H1 (cell line): ENCODE measurements around the gene UNC93A. TPM values are rescaled to one million over a fixed set of nuclear protein-coding genes. Genes with fewer than 3 reads are reported as not detected.

ENCODE experiments used
- CTCF ChIA-PET: fragments of 300-600 bp; sonication (Branson Sonifier 250); formaldehyde crosslinking; loops from one replicate; lab custom pipeline; 2021; ENCODE audit not compliant: partially characterized antibody; lab: Charles Lee
- POLR2A ChIA-PET: fragments of 300-600 bp; sonication (Branson Sonifier 250); formaldehyde crosslinking; loops from one replicate; lab custom pipeline; 2021; ENCODE audit warnings: inconsistent platforms; ENCODE audit not compliant: partially characterized antibody; lab: Charles Lee
- DNase-seq, 2 experiments: peaks; one replicate each; pipeline versions ENCODE4 v3.0.0 to v3.0.0-alpha.2; 2010 to 2022; ENCODE audit warnings: low spot score in 2 of 2, low read depth in 1 of 2, mixed read lengths in 1 of 2
- FAIRE-seq: peaks from 2 replicates; lab custom pipeline; 2011; peaks lifted over from hg19 to GRCh38; lab: Jason Lieb, UNC
- H2AFZ ChIP-seq: 2 replicates; pipeline ENCODE4 v1.8.1; 2012; ENCODE audit warnings: low read length, inconsistent platforms
- H2AK5ac ChIP-seq: 2 replicates; pipeline ENCODE4 v1.6.1; 2013; ENCODE audit warnings: low read depth, low read length
- H2BK120ac ChIP-seq: replicated peaks from 2 replicates; pipeline ENCODE3; 2013; ENCODE audit warnings: low read depth, low read length, inconsistent platforms
- H2BK12ac ChIP-seq: 2 replicates; pipeline ENCODE4 v1.6.1; 2013; ENCODE audit warnings: low read depth, low read length
- H2BK15ac ChIP-seq: 2 replicates; pipeline ENCODE4 v1.6.1; 2013; ENCODE audit warnings: low read length
- H2BK20ac ChIP-seq: 2 replicates; pipeline ENCODE4 v1.6.1; 2013; ENCODE audit warnings: low read length
- H2BK5ac ChIP-seq: 2 replicates; pipeline ENCODE4 v1.6.1; 2013; ENCODE audit warnings: low read depth, low read length
- H3K14ac ChIP-seq: 2 replicates; pipeline ENCODE4 v1.6.1; 2013; ENCODE audit warnings: inconsistent platforms; ENCODE audit not compliant: insufficient read length
- H3K18ac ChIP-seq: 2 replicates; pipeline ENCODE4 v1.6.1; 2013; ENCODE audit warnings: low read length; ENCODE audit errors: extremely low read depth
- H3K23ac ChIP-seq: 2 replicates; pipeline ENCODE4 v1.6.1; 2013; ENCODE audit warnings: inconsistent platforms; ENCODE audit not compliant: insufficient read length
- H3K23me2 ChIP-seq: 2 replicates; pipeline ENCODE4 v1.6.1; 2013; ENCODE audit warnings: low read depth, low read length
- H3K27ac ChIP-seq: 2 replicates; pipeline ENCODE4 v1.6.1; 2011; ENCODE audit warnings: low read depth, low read length, inconsistent platforms
- H3K27me3 ChIP-seq, 4 experiments: replicated peaks in 1 of 4; 1 replicate in 1 of 4; 2 replicates in 3 of 4; pipeline versions ENCODE4 v1.6.1 to v1.8.1; 2011 to 2013; ENCODE audit warnings: low read length in 3 of 4, mild to moderate bottlenecking in 3 of 4, inconsistent platforms in 2 of 4, mixed read lengths in 2 of 4, moderate library complexity in 1 of 4; ENCODE audit not compliant: control insufficient read depth in 3 of 4, insufficient read depth in 3 of 4; ENCODE audit errors: extremely low read depth in 1 of 4
- H3K36me3 ChIP-seq, 4 experiments: 2 replicates each; pipeline versions ENCODE4 v1.6.1 to v1.8.1; 2011 to 2013; ENCODE audit warnings: mild to moderate bottlenecking in 4 of 4, low read length in 3 of 4, moderate library complexity in 2 of 4, control low read depth in 1 of 4, inconsistent platforms in 1 of 4; ENCODE audit not compliant: insufficient read depth in 4 of 4, control insufficient read depth in 2 of 4
- H3K4ac ChIP-seq: replicated peaks from 2 replicates; pipeline ENCODE3; 2013; ENCODE audit warnings: low read length, low read depth, mixed read lengths, inconsistent platforms; ENCODE audit not compliant: insufficient read length
- H3K4me1 ChIP-seq, 4 experiments: replicated peaks in 1 of 4; 1 replicate in 1 of 4; 2 replicates in 3 of 4; pipeline versions ENCODE4 v1.6.1 to v1.8.1; 2011 to 2013; ENCODE audit warnings: low read length in 3 of 4, inconsistent platforms in 2 of 4, mixed read lengths in 1 of 4; ENCODE audit not compliant: insufficient read depth in 4 of 4, control insufficient read depth in 3 of 4
- H3K4me2 ChIP-seq, 2 experiments: 2 replicates each; pipeline versions ENCODE4 v1.6.1 to v1.8.1; 2011 to 2013; ENCODE audit warnings: low read depth in 2 of 2, low read length in 2 of 2, control low read depth in 1 of 2, inconsistent platforms in 1 of 2, mild to moderate bottlenecking in 1 of 2; ENCODE audit not compliant: insufficient read depth in 1 of 2
- H3K4me3 ChIP-seq, 4 experiments: fragments of 200-600, 300-600 bp in 1 of 4; sonication (generic), shearing (Covaris generic), sonication (Bioruptor Twin) in 1 of 4; 2 replicates each; pipeline versions ENCODE4 v1.5.1 to v1.8.1; 2011 to 2016; ENCODE audit warnings: low read length in 4 of 4, low read depth in 3 of 4, control low read depth in 2 of 4, inconsistent platforms in 2 of 4, mild to moderate bottlenecking in 2 of 4, mixed read lengths in 1 of 4, moderate library complexity in 1 of 4; ENCODE audit not compliant: insufficient read depth in 2 of 4; ENCODE audit errors: extremely low read depth in 1 of 4
- H3K56ac ChIP-seq: replicated peaks from 2 replicates; pipeline ENCODE3; 2013; ENCODE audit warnings: low read depth, mild to moderate bottlenecking, mixed read lengths, low read length, inconsistent platforms; ENCODE audit not compliant: insufficient read length
- H3K79me1 ChIP-seq: 2 replicates; pipeline ENCODE4 v1.6.1; 2013; ENCODE audit warnings: low read depth, low read length, control low read depth
- H3K79me2 ChIP-seq, 2 experiments: 2 replicates each; pipeline versions ENCODE4 v1.6.1 to v1.8.1; 2012 to 2013; ENCODE audit warnings: low read length in 2 of 2, mild to moderate bottlenecking in 2 of 2, inconsistent platforms in 1 of 2; ENCODE audit not compliant: insufficient read depth in 2 of 2, control insufficient read depth in 1 of 2
- H3K9ac ChIP-seq, 4 experiments: replicated peaks in 1 of 4; 1 replicate in 1 of 4; 2 replicates in 3 of 4; pipeline versions ENCODE4 v1.6.1 to v1.8.1; 2011 to 2013; ENCODE audit warnings: low read depth in 3 of 4, low read length in 3 of 4, control low read depth in 2 of 4, mild to moderate bottlenecking in 2 of 4, moderate library complexity in 2 of 4, inconsistent platforms in 1 of 4; ENCODE audit errors: extremely low read depth in 1 of 4
- H3K9me3 ChIP-seq, 2 experiments: 2 replicates each; pipeline versions ENCODE4 v1.6.1 to v1.8.1; 2012 to 2013; ENCODE audit warnings: mild to moderate bottlenecking in 2 of 2, moderate library complexity in 2 of 2, control low read depth in 1 of 2, inconsistent platforms in 1 of 2, low read depth in 1 of 2, low read length in 1 of 2, mixed read lengths in 1 of 2; ENCODE audit not compliant: insufficient read depth in 2 of 2
- H4K20me1 ChIP-seq, 2 experiments: replicated peaks in 1 of 2; 2 replicates each; pipeline versions ENCODE3 to v1.8.1; 2011 to 2013; ENCODE audit warnings: inconsistent platforms in 2 of 2, low read length in 2 of 2, mild to moderate bottlenecking in 1 of 2; ENCODE audit not compliant: insufficient read depth in 2 of 2, control insufficient read depth in 1 of 2
- H4K5ac ChIP-seq: 2 replicates; pipeline ENCODE4 v1.6.1; 2013; ENCODE audit warnings: low read length, low read depth, mixed read lengths, inconsistent platforms; ENCODE audit not compliant: insufficient read length
- H4K8ac ChIP-seq: 2 replicates; pipeline ENCODE4 v1.8.0; 2013; ENCODE audit warnings: mild to moderate bottlenecking, moderate library complexity, low read length, inconsistent platforms; ENCODE audit not compliant: insufficient read depth; ENCODE audit errors: extremely low read depth
- H4K91ac ChIP-seq: replicated peaks from 2 replicates; pipeline ENCODE3; 2013; ENCODE audit warnings: low read length, mixed read lengths, inconsistent platforms; ENCODE audit not compliant: insufficient read length
- CBX5 ChIP-seq: fragments of 300-800, 300-1000 bp; sonication (generic); IDR thresholded peaks from 2 replicates; pipeline ENCODE4 v1.7.1; 2016; ENCODE audit warnings: antibody characterized with exemption, low read length, low read depth
- CEBPB ChIP-seq: IDR thresholded peaks from 2 replicates; pipeline ENCODE4 v1.6.1; 2012; ENCODE audit warnings: low read depth, low read length
- WGBS, 2 experiments: shearing (Covaris generic) in 1 of 2; methylation state at CpG; one replicate each; pipeline versions ENCODE4 v1.1.6 to v1.1.7; 2013 to 2015; ENCODE audit warnings: low lambda C conversion rate in 2 of 2, mixed read lengths in 2 of 2, inconsistent platforms in 1 of 2, low coverage in 1 of 2, missing lambda C conversion rate in 1 of 2; ENCODE audit not compliant: insufficient replicate concordance in 2 of 2, insufficient coverage in 1 of 2, insufficient read length in 1 of 2; ENCODE audit errors: extremely low coverage in 1 of 2, missing lambda C conversion rate in 1 of 2; 5-methylcytosine and 5-hydroxymethylcytosine counted together
- polyA plus RNA-seq, 7 experiments: library from polyadenylated mRNA; depleted of rRNA in 3 of 7; stranded (reverse) in 5 of 7; unstranded in 2 of 7; fragments of >200 nt in 5 of 7; fragments of 200-250 nt in 2 of 7; gene quantifications; 1 replicate in 5 of 7; 2 replicates in 1 of 7; 4 replicates in 1 of 7; pipeline versions ENCODE4 v1.2.1 to v1.2.3, GENCODE V29; 2011 to 2013; ENCODE audit warnings: missing spikeins in 2 of 7, mixed read lengths in 2 of 7
- total RNA-seq: library from RNA; stranded (reverse); fragmentation: NEBNext Ultra II Directional; extraction: Animal tissue kit (Norgen Biotek cat#: 25700); gene quantifications from 2 replicates; pipeline ENCODE4 v1.2.1, GENCODE V29; 2021

UNC93A gene
- total and polyA plus RNA-seq, 2 of the 8 experiments (the other 6 are each of a cell fraction or from before 2014, with no cell fraction given), result 0.39 TPM; not detected in 1

- Histone ChIP-seq H3K36me3 (no peaks in the 10 kb centered on the region), H2BK5ac (peak overlapping the region; percentile 78; the same call in 1 of the 2 replicates), H3K4me2 (peak overlapping the region; percentile 30 to 46; a peak in 3 of 4 replicates), H2BK120ac (peak overlapping the region; percentile 56), H3K27me3 (peaks cover 0 to 4% (median 0%) of the 10 kb centered on the region in 4 experiments; a peak in 2 of 7 replicates), H4K20me1 (no peaks in the 10 kb centered on the region), H4K91ac (no peak overlapping the region), H3K56ac (no peak overlapping the region), H3K18ac (no peak overlapping the region; the same call in 1 of the 2 replicates), H2BK15ac (no peak overlapping the region), H3K9me3 (no peaks in the 10 kb centered on the region), H3K14ac (no peak overlapping the region), H3K9ac (no peak overlapping the region), H3K27ac (no peak overlapping the region), H3K4me1 (peaks cover 8 to 24% (median 17%) of the 10 kb centered on the region in 4 experiments)
- ChIA-PET POLR2A (interaction anchor here (1.0 kb wide), 2 partner anchors 24 to 42 kb away, joined by 3 read pairs; no protein-coding TSS in a partner anchor), CTCF (no interaction called here)
- DNase-seq, result no peak
- no peak for TF ChIP-seq CBX5
- peak; percentile 63; the same call in 1 of the 2 replicates for TF ChIP-seq CEBPB
- TF ChIP-seq, all 59 proteins: peak for 1
- Histone ChIP-seq H3K4me3 (peak overlapping the region in 1 of 4 experiments; percentile 20; a peak in 1 of 8 replicates), H3K79me1 (no peaks in the 10 kb centered on the region), H4K5ac (no peak overlapping the region), H2BK20ac (peak overlapping the region; percentile 63; the same call in 1 of the 2 replicates), H3K23me2 (no peaks in the 10 kb centered on the region), H2BK12ac (peak overlapping the region; percentile 31; the same call in 1 of the 2 replicates), H2AFZ (no peak overlapping the region), H3K4ac (no peak overlapping the region), H4K8ac (no peak overlapping the region), H3K23ac (no peak overlapping the region), H2AK5ac (no peak overlapping the region), H3K79me2 (no peaks in the 10 kb centered on the region)
- 29% methylated on average over 3 of the region's 3 CpGs; no CpG with 5 or more reads in 1 of the 2 experiments for WGBS, 2 experiments
- peak; percentile 97 for FAIRE-seq
These were observed 11.2 kb upstream of the UNC93A start for GRCh38 chr6:167279766-167280446.
